AG09309 (cell line): ENCODE measurements around the gene GYS1.

ENCODE experiments used
- DNase-seq: peaks from one replicate; pipeline ENCODE4 v3.0.0-alpha.2; 2010; ENCODE audit warnings: low read depth
- H3K4me3 ChIP-seq: 2 replicates; pipeline ENCODE4 v1.5.1; 2011; ENCODE audit warnings: mild to moderate bottlenecking, low read depth, low read length, moderate library complexity; ENCODE audit not compliant: control insufficient read depth
- TF ChIP-seq, protein P1 (sequence below): IDR thresholded peaks from 2 replicates; pipeline ENCODE4 v1.5.1; 2011; ENCODE audit warnings: mild to moderate bottlenecking, low read depth, low read length, inconsistent platforms; ENCODE audit not compliant: insufficient read depth, control insufficient read depth; ENCODE audit errors: missing control alignments

GYS1 gene

DNA sequence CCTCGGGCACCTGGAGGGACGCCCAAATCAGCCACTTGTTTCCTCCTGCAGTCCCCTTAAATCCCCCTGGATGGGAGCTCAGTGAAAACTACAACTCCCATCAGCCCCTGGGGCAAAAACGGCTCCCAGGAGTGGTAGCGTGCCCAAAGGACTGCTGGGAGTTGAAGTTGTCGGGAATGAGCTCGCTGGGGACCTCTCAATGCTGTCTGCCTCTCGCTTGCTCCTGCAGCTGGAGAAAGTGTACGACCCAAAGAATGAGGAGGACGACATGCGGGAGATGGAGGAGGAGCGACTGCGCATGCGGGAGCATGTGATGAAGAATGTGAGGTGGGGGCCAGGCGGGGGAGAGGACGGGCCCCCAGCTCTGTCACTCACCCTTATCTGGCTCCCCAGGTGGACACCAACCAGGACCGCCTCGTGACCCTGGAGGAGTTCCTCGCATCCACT is 74.3 kb downstream of the GYS1 start:
- TF ChIP-seq, protein P1, sequence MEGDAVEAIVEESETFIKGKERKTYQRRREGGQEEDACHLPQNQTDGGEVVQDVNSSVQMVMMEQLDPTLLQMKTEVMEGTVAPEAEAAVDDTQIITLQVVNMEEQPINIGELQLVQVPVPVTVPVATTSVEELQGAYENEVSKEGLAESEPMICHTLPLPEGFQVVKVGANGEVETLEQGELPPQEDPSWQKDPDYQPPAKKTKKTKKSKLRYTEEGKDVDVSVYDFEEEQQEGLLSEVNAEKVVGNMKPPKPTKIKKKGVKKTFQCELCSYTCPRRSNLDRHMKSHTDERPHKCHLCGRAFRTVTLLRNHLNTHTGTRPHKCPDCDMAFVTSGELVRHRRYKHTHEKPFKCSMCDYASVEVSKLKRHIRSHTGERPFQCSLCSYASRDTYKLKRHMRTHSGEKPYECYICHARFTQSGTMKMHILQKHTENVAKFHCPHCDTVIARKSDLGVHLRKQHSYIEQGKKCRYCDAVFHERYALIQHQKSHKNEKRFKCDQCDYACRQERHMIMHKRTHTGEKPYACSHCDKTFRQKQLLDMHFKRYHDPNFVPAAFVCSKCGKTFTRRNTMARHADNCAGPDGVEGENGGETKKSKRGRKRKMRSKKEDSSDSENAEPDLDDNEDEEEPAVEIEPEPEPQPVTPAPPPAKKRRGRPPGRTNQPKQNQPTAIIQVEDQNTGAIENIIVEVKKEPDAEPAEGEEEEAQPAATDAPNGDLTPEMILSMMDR = no peak
- H3K4me3 ChIP-seq = no peak overlapping the region
- no peak for DNase-seq
